Measurements from ENCODE around the gene GTF2IRD1. TPM values are rescaled to one million over a fixed set of nuclear protein-coding genes. Genes with fewer than 3 reads are reported as not detected.
"Not testable (repeated sequence)": the region's sequence is repeated elsewhere in the genome, so short reads cannot be mapped to it uniquely, and the experiment has no call there.

GTF2IRD1 gene
- total and polyA plus RNA-seq, 9 donors, result 12.5 to 44.3 (median 40.7) TPM

GRCh38 chr7:74485611-74486010 is 31.9 kb downstream of the GTF2IRD1 start:
- Histone ChIP-seq H3K9me3 (replicated peaks; ENCODE audit: control insufficient read depth, low read depth, low read length) (no peaks in the 10 kb centered on the region), H3K27me3 (ENCODE audit: control insufficient read depth, insufficient read depth, low read length) (no peaks in the 10 kb centered on the region), H3K4me1 (ENCODE audit: control insufficient read depth, insufficient read depth, low read length) (peaks cover 59% of the 10 kb centered on the region), H3K27ac (ENCODE audit: low read length) (peak overlapping the region; percentile 13), H3K4me3 (ENCODE audit: low read length) (no peak overlapping the region), H3K36me3 (ENCODE audit: control insufficient read depth, insufficient read depth, low read length) (no peaks in the 10 kb centered on the region)
- WGBS (ENCODE audit: insufficient coverage), result 92% methylated on average over 6 of the region's 7 CpGs
- DNase-seq, result no peak

- not testable (repeated sequence) for DNase-seq; H3K27me3 ChIP-seq (ENCODE audit: control insufficient read depth, insufficient read depth, low read length); H3K27ac ChIP-seq (ENCODE audit: low read length); H3K36me3 ChIP-seq (ENCODE audit: control insufficient read depth, insufficient read depth, low read length); H3K4me3 ChIP-seq (ENCODE audit: low read length); H3K9me3 ChIP-seq (replicated peaks; ENCODE audit: control insufficient read depth, low read depth, low read length)
- WGBS (ENCODE audit: insufficient coverage), result 85% methylated on average over 4 of the region's 8 CpGs
- H3K4me1 ChIP-seq (ENCODE audit: control insufficient read depth, insufficient read depth, low read length), result peaks cover 29% of the 10 kb centered on the region
Measured at GRCh38 chr7:74488518-74489030, 34.9 kb downstream of the GTF2IRD1 start.

- WGBS (ENCODE audit: insufficient coverage), result 84% methylated on average over 7 of the region's 19 CpGs
- DNase-seq, result no peak
- H3K36me3 ChIP-seq (ENCODE audit: control insufficient read depth, insufficient read depth, low read length), result peaks cover 2% of the 10 kb centered on the region
Measured at GRCh38 chr7:74489997-74490945, 36.6 kb downstream of the GTF2IRD1 start.

GRCh38 chr7:74491490-74491889 is 37.8 kb downstream of the GTF2IRD1 start:
- H3K27ac ChIP-seq (ENCODE audit: low read length); H3K4me3 ChIP-seq (ENCODE audit: low read length); H3K27me3 ChIP-seq (ENCODE audit: control insufficient read depth, insufficient read depth, low read length); DNase-seq; H3K36me3 ChIP-seq (ENCODE audit: control insufficient read depth, insufficient read depth, low read length); H3K9me3 ChIP-seq (replicated peaks; ENCODE audit: control insufficient read depth, low read depth, low read length): not testable (repeated sequence)
- WGBS (ENCODE audit: insufficient coverage), result no CpG with 5 or more reads among the region's 2 CpGs
- peaks cover 34% of the 10 kb centered on the region for H3K4me1 ChIP-seq (ENCODE audit: control insufficient read depth, insufficient read depth, low read length)

More at GRCh38 chr7:74489997-74490945, 36.6 kb downstream of the GTF2IRD1 start:
- Histone ChIP-seq H3K9me3 (replicated peaks; ENCODE audit: control insufficient read depth, low read depth, low read length) (peaks cover 2% of the 10 kb centered on the region), H3K4me3 (ENCODE audit: low read length) (no peak overlapping the region), H3K27ac (ENCODE audit: low read length) (peak overlapping the region; percentile 29), H3K27me3 (ENCODE audit: control insufficient read depth, insufficient read depth, low read length) (no peaks in the 10 kb centered on the region), H3K4me1 (ENCODE audit: control insufficient read depth, insufficient read depth, low read length) (peaks cover 33% of the 10 kb centered on the region)

- H3K36me3 ChIP-seq (ENCODE audit: control insufficient read depth, insufficient read depth, low read length), result peaks cover 2% of the 10 kb centered on the region
- H3K9me3 ChIP-seq (replicated peaks; ENCODE audit: control insufficient read depth, low read depth, low read length), result peaks cover 2% of the 10 kb centered on the region
- DNase-seq, result no peak
- H3K4me3 ChIP-seq (ENCODE audit: low read length), result no peak overlapping the region
- peaks cover 28% of the 10 kb centered on the region for H3K4me1 ChIP-seq (ENCODE audit: control insufficient read depth, insufficient read depth, low read length)
- no peak overlapping the region for H3K27ac ChIP-seq (ENCODE audit: low read length)
- H3K27me3 ChIP-seq (ENCODE audit: control insufficient read depth, insufficient read depth, low read length), result no peaks in the 10 kb centered on the region
- 90% methylated on average over 4 of the region's 6 CpGs for WGBS (ENCODE audit: insufficient coverage)
Measured at GRCh38 chr7:74493295-74493694, 39.6 kb downstream of the GTF2IRD1 start.

GRCh38 chr7:74494076-74494548 is 40.4 kb downstream of the GTF2IRD1 start:
- Histone ChIP-seq H3K27ac (ENCODE audit: low read length) (peak overlapping the region; percentile 6), H3K36me3 (ENCODE audit: control insufficient read depth, insufficient read depth, low read length) (peaks cover 2% of the 10 kb centered on the region), H3K4me3 (ENCODE audit: low read length) (no peak overlapping the region), H3K9me3 (replicated peaks; ENCODE audit: control insufficient read depth, low read depth, low read length) (peaks cover 2% of the 10 kb centered on the region), H3K4me1 (ENCODE audit: control insufficient read depth, insufficient read depth, low read length) (peaks cover 28% of the 10 kb centered on the region), H3K27me3 (ENCODE audit: control insufficient read depth, insufficient read depth, low read length) (no peaks in the 10 kb centered on the region)
- DNase-seq, result no peak
- WGBS (ENCODE audit: insufficient coverage), result 60% methylated on average over 1 of the region's 14 CpGs

GRCh38 chr7:74495112-74496086 is 41.7 kb downstream of the GTF2IRD1 start:
- WGBS (ENCODE audit: insufficient coverage), result 66% methylated on average over 15 of the region's 19 CpGs
- H3K27ac ChIP-seq (ENCODE audit: low read length), result no peak overlapping the region
- H3K4me1 ChIP-seq (ENCODE audit: control insufficient read depth, insufficient read depth, low read length), result peaks cover 20% of the 10 kb centered on the region
- peaks cover 2% of the 10 kb centered on the region for H3K9me3 ChIP-seq (replicated peaks; ENCODE audit: control insufficient read depth, low read depth, low read length)
- H3K27me3 ChIP-seq (ENCODE audit: control insufficient read depth, insufficient read depth, low read length), result no peaks in the 10 kb centered on the region
- DNase-seq, result no peak
- H3K36me3 ChIP-seq (ENCODE audit: control insufficient read depth, insufficient read depth, low read length), result peaks cover 2% of the 10 kb centered on the region
- H3K4me3 ChIP-seq (ENCODE audit: low read length), result no peak overlapping the region

GRCh38 chr7:74496272-74496671 is 42.6 kb downstream of the GTF2IRD1 start:
- Histone ChIP-seq H3K4me1 (ENCODE audit: control insufficient read depth, insufficient read depth, low read length) (peaks cover 28% of the 10 kb centered on the region), H3K27ac (ENCODE audit: low read length) (no peak overlapping the region), H3K4me3 (ENCODE audit: low read length) (no peak overlapping the region), H3K27me3 (ENCODE audit: control insufficient read depth, insufficient read depth, low read length) (no peaks in the 10 kb centered on the region), H3K9me3 (replicated peaks; ENCODE audit: control insufficient read depth, low read depth, low read length) (peaks cover 2% of the 10 kb centered on the region), H3K36me3 (ENCODE audit: control insufficient read depth, insufficient read depth, low read length) (peaks cover 2% of the 10 kb centered on the region)
- no peak for DNase-seq
- 94% methylated on average over 4 of the region's 6 CpGs for WGBS (ENCODE audit: insufficient coverage)

GRCh38 chr7:74496773-74497172 is 43.1 kb downstream of the GTF2IRD1 start:
- H3K36me3 ChIP-seq (ENCODE audit: control insufficient read depth, insufficient read depth, low read length); H3K9me3 ChIP-seq (replicated peaks; ENCODE audit: control insufficient read depth, low read depth, low read length); DNase-seq; H3K4me3 ChIP-seq (ENCODE audit: low read length); H3K27me3 ChIP-seq (ENCODE audit: control insufficient read depth, insufficient read depth, low read length); H3K27ac ChIP-seq (ENCODE audit: low read length): not testable (repeated sequence)
- no CpG with 5 or more reads among the region's 3 CpGs for WGBS (ENCODE audit: insufficient coverage)
- H3K4me1 ChIP-seq (ENCODE audit: control insufficient read depth, insufficient read depth, low read length), result peaks cover 33% of the 10 kb centered on the region

Data from muscle of leg (tissue), 11 donors.